Measurements from ENCODE around the gene MEIOSIN.

MEIOSIN gene

GRCh38 chr19:45754323-45754722 is 21.1 kb downstream of the MEIOSIN start (continued):
- TF ChIP-seq ZNF518A (tag by site-specific recombination; conservative IDR thresholded peaks at IDR 0.05; ENCODE audit: low read depth), result no peak
- no peak for TF ChIP-seq ZSCAN4 (tag by site-specific recombination; IDR thresholded peaks at IDR 0.05)
- no peak for TF ChIP-seq ELK4 (IDR thresholded peaks at IDR 0.05; ENCODE audit: borderline replicate concordance, low read depth, low read length)
- no peak for TF ChIP-seq TSHZ1 (tag by site-specific recombination; IDR thresholded peaks at IDR 0.05; ENCODE audit: borderline replicate concordance)

- POLR2A ChIA-PET, result interaction anchor here (0.7 to 2.1 kb wide), 5 partner anchors 10 to 41 kb away, joined by 3 to 10 read pairs (median 4); partner anchors contain the start of genes FBXO46 and SIX5
- CTCF ChIA-PET, result interaction anchor here (0.7 to 1.7 kb wide), 3 partner anchors 11 to 28 kb away, joined by 3 to 6 read pairs (median 3); partner anchors contain the start of gene FBXO46
Measured at GRCh38 chr19:45757695-45758094, 24.5 kb downstream of the MEIOSIN start.

More at GRCh38 chr19:45757695-45758094, 24.5 kb downstream of the MEIOSIN start:
- 0 out of 2 replicates have a peak, but pooled peaks cover 2% of the 10 kb centered on the region for H3K4me1 ChIP-seq (ENCODE audit: control insufficient read depth, insufficient read depth, low read length)
- TF ChIP-seq ZFP69B (tag by site-specific recombination; IDR thresholded peaks at IDR 0.05) (no peak), TSHZ1 (tag by site-specific recombination; IDR thresholded peaks at IDR 0.05; ENCODE audit: borderline replicate concordance) (no peak), ZNF211 (tag by site-specific recombination; IDR thresholded peaks at IDR 0.05; ENCODE audit: low read depth) (no peak), HOXD13 (CRISPR knock-in tag; IDR thresholded peaks at IDR 0.05; ENCODE audit: borderline replicate concordance) (no peak), SP3 (tag by site-specific recombination; IDR thresholded peaks at IDR 0.05) (no peak)
- H3K27ac ChIP-seq (ENCODE audit: extremely low read depth, low read depth, low read length), result no peak overlapping the region
- no peaks in the 10 kb centered on the region; a peak in 1 of 3 replicates for H3K36me3 ChIP-seq (ENCODE audit: control insufficient read depth in 2 of 2, insufficient read depth in 1 of 2, low read length in 2 of 2)
- H3K9me3 ChIP-seq (ENCODE audit: control insufficient read depth, insufficient read depth, low read depth, low read length), result no peaks in the 10 kb centered on the region
- no peak overlapping the region for H3K4me3 ChIP-seq (ENCODE audit: low read depth, low read length)
